ENCODE measurements around the gene KRT222.

Gene KRT222

GRCh38 chr17:40629842-40630241 lies 35.1 kb downstream of the KRT222 start:
- TF ChIP-seq EZH2 (IDR thresholded peaks at IDR 0.05; ENCODE audit: borderline replicate concordance, low read depth, low read length, severe bottlenecking), result no peak
- TF ChIP-seq, protein P1, sequence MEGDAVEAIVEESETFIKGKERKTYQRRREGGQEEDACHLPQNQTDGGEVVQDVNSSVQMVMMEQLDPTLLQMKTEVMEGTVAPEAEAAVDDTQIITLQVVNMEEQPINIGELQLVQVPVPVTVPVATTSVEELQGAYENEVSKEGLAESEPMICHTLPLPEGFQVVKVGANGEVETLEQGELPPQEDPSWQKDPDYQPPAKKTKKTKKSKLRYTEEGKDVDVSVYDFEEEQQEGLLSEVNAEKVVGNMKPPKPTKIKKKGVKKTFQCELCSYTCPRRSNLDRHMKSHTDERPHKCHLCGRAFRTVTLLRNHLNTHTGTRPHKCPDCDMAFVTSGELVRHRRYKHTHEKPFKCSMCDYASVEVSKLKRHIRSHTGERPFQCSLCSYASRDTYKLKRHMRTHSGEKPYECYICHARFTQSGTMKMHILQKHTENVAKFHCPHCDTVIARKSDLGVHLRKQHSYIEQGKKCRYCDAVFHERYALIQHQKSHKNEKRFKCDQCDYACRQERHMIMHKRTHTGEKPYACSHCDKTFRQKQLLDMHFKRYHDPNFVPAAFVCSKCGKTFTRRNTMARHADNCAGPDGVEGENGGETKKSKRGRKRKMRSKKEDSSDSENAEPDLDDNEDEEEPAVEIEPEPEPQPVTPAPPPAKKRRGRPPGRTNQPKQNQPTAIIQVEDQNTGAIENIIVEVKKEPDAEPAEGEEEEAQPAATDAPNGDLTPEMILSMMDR (IDR thresholded peaks at IDR 0.05; ENCODE audit: borderline replicate concordance, extremely low read depth, low read length, poor library complexity, severe bottlenecking), result no peak
- Histone ChIP-seq H3K4me3 (ENCODE audit: low read depth in 1 of 2, low read length in 2 of 2) (no peak overlapping the region), H3K27ac (ENCODE audit: low read length) (no peak overlapping the region), H3K36me3 (ENCODE audit: insufficient read depth, low read length) (peaks cover 81% of the 10 kb centered on the region), H3K27me3 (ENCODE audit: insufficient read depth, low read length, poor library complexity) (no peaks in the 10 kb centered on the region), H3K4me1 (ENCODE audit: insufficient read depth, low read length) (no peaks in the 10 kb centered on the region), H3K9me3 (ENCODE audit: insufficient read depth, low read length, severe bottlenecking) (no peaks in the 10 kb centered on the region), H2AFZ (ENCODE audit: low read depth, low read length) (no peak overlapping the region), H3K79me2 (ENCODE audit: insufficient read depth, low read length) (no peaks in the 10 kb centered on the region), H3K9ac (ENCODE audit: low read depth, low read length) (no peak overlapping the region), H4K20me1 (ENCODE audit: insufficient read depth, low read length) (no peaks in the 10 kb centered on the region; the same call in 1 of the 2 replicates), H3K4me2 (ENCODE audit: insufficient read depth, low read length) (no peak overlapping the region)
- ATAC-seq (ENCODE audit: insufficient read depth, low read depth), result no peak
- DNase-seq, result no peak

DNA sequence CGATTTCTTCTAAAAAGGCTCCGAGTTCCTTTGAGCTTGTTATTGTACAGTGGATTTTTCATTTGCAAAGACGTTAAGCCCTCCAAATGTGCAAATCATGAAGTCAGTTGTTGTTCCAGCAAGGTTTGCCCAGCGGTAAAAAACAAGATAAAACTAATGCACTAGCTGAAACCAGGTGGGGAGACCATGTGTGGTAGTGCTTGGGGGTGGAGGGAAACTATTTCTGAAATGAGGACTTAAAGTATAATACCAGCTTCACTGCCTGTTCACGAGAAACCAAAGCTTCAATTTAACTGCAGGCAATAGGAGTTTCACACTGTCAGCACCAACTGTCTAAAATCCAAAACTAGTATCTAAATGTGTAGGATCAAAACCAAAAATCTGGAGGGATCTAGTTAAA lies 39.7 kb downstream of the KRT222 start:
- no peak for DNase-seq
- no peak overlapping the region for H3K9ac ChIP-seq (ENCODE audit: low read depth, low read length)
- H3K9me3 ChIP-seq (ENCODE audit: insufficient read depth, low read length, severe bottlenecking), result no peaks in the 10 kb centered on the region

DNA sequence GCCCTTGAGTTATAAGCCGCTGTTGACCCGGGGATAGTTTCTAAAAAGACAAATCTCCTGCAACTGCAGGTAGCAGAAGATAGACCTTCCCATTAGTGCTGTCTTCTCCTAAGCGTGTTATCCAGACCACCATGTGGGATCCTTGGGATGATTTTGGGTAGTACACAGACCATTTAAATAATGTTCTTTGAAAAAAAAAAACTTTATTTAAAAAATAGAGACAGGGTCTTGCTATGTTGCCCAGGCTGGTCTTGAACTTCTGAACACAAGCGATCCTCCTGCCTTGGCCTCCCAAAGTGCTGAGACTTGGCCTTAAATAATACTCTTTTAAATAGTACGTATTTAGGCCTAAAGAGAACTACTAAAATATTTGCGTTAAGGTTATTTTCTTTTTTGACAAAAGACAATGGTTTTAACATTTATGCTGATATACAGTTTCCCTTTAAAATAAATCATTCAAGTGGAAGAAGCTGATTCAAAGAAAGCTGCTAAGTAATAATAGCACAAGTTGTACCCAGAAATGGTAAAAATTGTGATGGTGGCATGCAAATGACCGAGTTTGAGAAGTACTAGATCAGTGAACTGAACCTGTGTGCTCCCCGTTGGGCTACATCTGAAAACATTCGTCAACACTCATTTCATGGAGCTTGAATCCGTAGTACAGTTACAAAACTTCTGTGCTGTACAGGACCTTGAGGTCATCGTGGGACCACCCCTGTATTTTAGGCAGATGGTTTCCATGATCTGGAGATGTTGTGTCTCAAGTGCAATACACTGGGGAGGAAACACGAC lies 41.4 kb downstream of the KRT222 start:
- H3K4me1 ChIP-seq (ENCODE audit: insufficient read depth, low read length), result peaks cover 18% of the 10 kb centered on the region
- no peak overlapping the region for H3K4me2 ChIP-seq (ENCODE audit: insufficient read depth, low read length)
- H2AFZ ChIP-seq (ENCODE audit: low read depth, low read length), result no peak overlapping the region
- no peaks in the 10 kb centered on the region for H3K27me3 ChIP-seq (ENCODE audit: insufficient read depth, low read length, poor library complexity)
- H3K79me2 ChIP-seq (ENCODE audit: insufficient read depth, low read length), result no peaks in the 10 kb centered on the region
- DNase-seq (no peak), ATAC-seq (ENCODE audit: insufficient read depth, low read depth) (no peak)
- H3K36me3 ChIP-seq (ENCODE audit: insufficient read depth, low read length), result peaks cover 19% of the 10 kb centered on the region
- H3K9ac ChIP-seq (ENCODE audit: low read depth, low read length), result no peak overlapping the region
- TF ChIP-seq, protein P1 (IDR thresholded peaks at IDR 0.05; ENCODE audit: borderline replicate concordance, extremely low read depth, low read length, poor library complexity, severe bottlenecking), result no peak
- no peak for TF ChIP-seq EZH2 (IDR thresholded peaks at IDR 0.05; ENCODE audit: borderline replicate concordance, low read depth, low read length, severe bottlenecking)
- no peaks in the 10 kb centered on the region for H4K20me1 ChIP-seq (ENCODE audit: insufficient read depth, low read length)
- no peak overlapping the region for H3K27ac ChIP-seq (ENCODE audit: low read length)
- no peak overlapping the region for H3K4me3 ChIP-seq (ENCODE audit: low read depth in 1 of 2, low read length in 2 of 2)
- no peaks in the 10 kb centered on the region for H3K9me3 ChIP-seq (ENCODE audit: insufficient read depth, low read length, severe bottlenecking)

More for the DNA sequence above, 39.7 kb downstream of the KRT222 start:
- peaks cover 18% of the 10 kb centered on the region for H3K4me1 ChIP-seq (ENCODE audit: insufficient read depth, low read length)
- H3K4me2 ChIP-seq (ENCODE audit: insufficient read depth, low read length), result no peak overlapping the region
- no peak overlapping the region for H3K27ac ChIP-seq (ENCODE audit: low read length)
- H3K36me3 ChIP-seq (ENCODE audit: insufficient read depth, low read length), result peaks cover 36% of the 10 kb centered on the region
- H3K27me3 ChIP-seq (ENCODE audit: insufficient read depth, low read length, poor library complexity), result no peaks in the 10 kb centered on the region
- H3K4me3 ChIP-seq (ENCODE audit: low read depth in 1 of 2, low read length in 2 of 2), result no peak overlapping the region
- no peak for ATAC-seq (ENCODE audit: insufficient read depth, low read depth)
- no peaks in the 10 kb centered on the region for H4K20me1 ChIP-seq (ENCODE audit: insufficient read depth, low read length)
- no peaks in the 10 kb centered on the region for H3K79me2 ChIP-seq (ENCODE audit: insufficient read depth, low read length)
- H2AFZ ChIP-seq (ENCODE audit: low read depth, low read length), result no peak overlapping the region
- TF ChIP-seq EZH2 (IDR thresholded peaks at IDR 0.05; ENCODE audit: borderline replicate concordance, low read depth, low read length, severe bottlenecking), result no peak
- TF ChIP-seq, protein P1 (IDR thresholded peaks at IDR 0.05; ENCODE audit: borderline replicate concordance, extremely low read depth, low read length, poor library complexity, severe bottlenecking), result no peak

Measured in DND-41 (cell line).